ENCODE data around the gene ALK.

Gene ALK

GRCh38 chr2:29525921-29526320, 395.5 kb downstream of the ALK start:
- no peak for TF ChIP-seq CTCF (conservative IDR thresholded peaks at IDR 0.05; ENCODE audit: low read depth, low read length)
- Histone ChIP-seq H3K4me3 (IDR thresholded peaks at IDR 0.05; ENCODE audit: insufficient read depth, low read depth, low read length) (no peak overlapping the region), H3K4me1 (ENCODE audit: low read depth, poor library complexity, severe bottlenecking) (no peaks in the 10 kb centered on the region), H3K27ac (no peak overlapping the region), H3K9ac (no peak overlapping the region), H2AFZ (ENCODE audit: low read depth) (no peak overlapping the region), H3K4me2 (no peak overlapping the region), H3K27me3 (ENCODE audit: insufficient read depth, low read depth) (no peaks in the 10 kb centered on the region), H3K79me2 (ENCODE audit: insufficient read depth, low read depth) (no peaks in the 10 kb centered on the region), H3K36me3 (ENCODE audit: insufficient read depth) (no peaks in the 10 kb centered on the region), H4K20me1 (ENCODE audit: insufficient read depth) (no peaks in the 10 kb centered on the region)

- H3K4me2 ChIP-seq, result no peak overlapping the region
- no peak for TF ChIP-seq CTCF (conservative IDR thresholded peaks at IDR 0.05; ENCODE audit: low read depth, low read length)
- no peaks in the 10 kb centered on the region for H3K27me3 ChIP-seq (ENCODE audit: insufficient read depth, low read depth)
- no peaks in the 10 kb centered on the region for H3K79me2 ChIP-seq (ENCODE audit: insufficient read depth, low read depth)
- no peak overlapping the region for H3K27ac ChIP-seq
- H3K36me3 ChIP-seq (ENCODE audit: insufficient read depth), result no peaks in the 10 kb centered on the region
- no peak overlapping the region for H3K4me3 ChIP-seq (IDR thresholded peaks at IDR 0.05; ENCODE audit: insufficient read depth, low read depth, low read length)
- no peaks in the 10 kb centered on the region for H4K20me1 ChIP-seq (ENCODE audit: insufficient read depth)
- no peaks in the 10 kb centered on the region for H3K4me1 ChIP-seq (ENCODE audit: low read depth, poor library complexity, severe bottlenecking)
- no peak overlapping the region for H2AFZ ChIP-seq (ENCODE audit: low read depth)
- no peak overlapping the region for H3K9ac ChIP-seq
Observed at GRCh38 chr2:29524652-29525051, 396.7 kb downstream of the ALK start.

GRCh38 chr2:29522951-29523669, 398.3 kb downstream of the ALK start:
- no peak overlapping the region for H3K4me3 ChIP-seq (IDR thresholded peaks at IDR 0.05; ENCODE audit: insufficient read depth, low read depth, low read length)
- H4K20me1 ChIP-seq (ENCODE audit: insufficient read depth), result no peaks in the 10 kb centered on the region
- H3K27ac ChIP-seq, result no peak overlapping the region
- H3K36me3 ChIP-seq (ENCODE audit: insufficient read depth), result no peaks in the 10 kb centered on the region
- H3K79me2 ChIP-seq (ENCODE audit: insufficient read depth, low read depth), result no peaks in the 10 kb centered on the region
- H3K4me2 ChIP-seq, result no peak overlapping the region
- no peaks in the 10 kb centered on the region for H3K4me1 ChIP-seq (ENCODE audit: low read depth, poor library complexity, severe bottlenecking)
- H3K27me3 ChIP-seq (ENCODE audit: insufficient read depth, low read depth), result no peaks in the 10 kb centered on the region
- H3K9ac ChIP-seq, result no peak overlapping the region
- no peak for TF ChIP-seq CTCF (conservative IDR thresholded peaks at IDR 0.05; ENCODE audit: low read depth, low read length)
- H2AFZ ChIP-seq (ENCODE audit: low read depth), result no peak overlapping the region

- Histone ChIP-seq H2AFZ (ENCODE audit: low read depth) (no peak overlapping the region), H4K20me1 (ENCODE audit: insufficient read depth) (no peaks in the 10 kb centered on the region), H3K27ac (no peak overlapping the region), H3K4me2 (no peak overlapping the region), H3K4me1 (ENCODE audit: low read depth, poor library complexity, severe bottlenecking) (no peaks in the 10 kb centered on the region), H3K27me3 (ENCODE audit: insufficient read depth, low read depth) (no peaks in the 10 kb centered on the region), H3K4me3 (IDR thresholded peaks at IDR 0.05; ENCODE audit: insufficient read depth, low read depth, low read length) (no peak overlapping the region), H3K9ac (no peak overlapping the region), H3K36me3 (ENCODE audit: insufficient read depth) (no peaks in the 10 kb centered on the region), H3K79me2 (ENCODE audit: insufficient read depth, low read depth) (no peaks in the 10 kb centered on the region)
- no peak for TF ChIP-seq CTCF (conservative IDR thresholded peaks at IDR 0.05; ENCODE audit: low read depth, low read length)
Observed at GRCh38 chr2:29520001-29520400, 401.4 kb downstream of the ALK start.
